ENCODE data around the gene SRSF6. TPM values are rescaled to one million over a fixed set of nuclear protein-coding genes. Genes with fewer than 3 reads are reported as not detected.

SRSF6 gene
- polyA plus RNA-seq, 2 of the 4 experiments (the other 2 are of a cell fraction): 99.3 to 145 TPM

Small RNAs within 50 kb of the gene (small RNA-seq; reads per million reads assigned to genes)
- gene RF00019 (0 reads per million in 6 experiments), gene RNU6-1251P (0 to 9.7 (median 3.0) reads per million in 6 experiments)

Other genes with a start within 250 kb of the SRSF6 start
- gene L3MBTL1, start 49.8 kb downstream of the SRSF6 start, polyA plus RNA-seq (2011; rRNA removed): 2.5 and 3.6 TPM in 2 replicates
- 2.8 to 3.8 TPM (median 3.7 TPM) in 3 replicates for gene L3MBTL1, start 49.8 kb downstream of the SRSF6 start, polyA plus RNA-seq (2017; fragmentation: RNase III; extraction: RNeasy Plus Mini Kit Qiagen cat#74134 plus additional on column Dnase treatment)
- 9.4 and 10.4 TPM in 2 replicates for gene SGK2, start 101.1 kb downstream of the SRSF6 start, polyA plus RNA-seq (2011; rRNA removed)
- gene SGK2, start 101.1 kb downstream of the SRSF6 start, polyA plus RNA-seq (2017; fragmentation: RNase III; extraction: RNeasy Plus Mini Kit Qiagen cat#74134 plus additional on column Dnase treatment): 11.4 to 12.2 TPM (median 11.8 TPM) in 3 replicates
- 42.2 and 49.0 TPM in 2 replicates for gene IFT52, start 133.0 kb downstream of the SRSF6 start, polyA plus RNA-seq (2011; rRNA removed)
- 25.7 to 27.4 TPM (median 26.3 TPM) in 3 replicates for gene IFT52, start 133.0 kb downstream of the SRSF6 start, polyA plus RNA-seq (2017; fragmentation: RNase III; extraction: RNeasy Plus Mini Kit Qiagen cat#74134 plus additional on column Dnase treatment)
- gene MYBL2, start 209.2 kb downstream of the SRSF6 start, polyA plus RNA-seq (2011; rRNA removed): 19.9 and 22.1 TPM in 2 replicates
- 48.9 to 59.5 TPM (median 53.7 TPM) in 3 replicates for gene MYBL2, start 209.2 kb downstream of the SRSF6 start, polyA plus RNA-seq (2017; fragmentation: RNase III; extraction: RNeasy Plus Mini Kit Qiagen cat#74134 plus additional on column Dnase treatment)